ENCODE results near the gene TRIM27. TPM values are rescaled to one million over a fixed set of nuclear protein-coding genes. Genes with fewer than 3 reads are reported as not detected.
"Not testable (repeated sequence)": the region's sequence is repeated elsewhere in the genome, so short reads cannot be mapped to it uniquely, and the experiment has no call there.

TRIM27 gene
- total and polyA plus RNA-seq, 4 donors: 19.6 to 63.3 (median 32.5) TPM

- Histone ChIP-seq H3K4me1 (ENCODE audit: control insufficient read depth in 4 of 4, insufficient read depth in 4 of 4, low read length in 3 of 4) (peaks cover 3 to 13% (median 8%) of the 10 kb centered on the region in 4 donors), H3K27ac (ENCODE audit: low read depth in 1 of 2, low read length in 2 of 2) (no peak overlapping the region), H3K4me3 (ENCODE audit: low read depth in 1 of 3, low read length in 3 of 3) (no peak overlapping the region), H3K36me3 (ENCODE audit: control insufficient read depth in 4 of 4, insufficient read depth in 3 of 4, low read depth in 1 of 4, low read length in 3 of 4) (no peaks in the 10 kb centered on the region), H3K9ac (ENCODE audit: low read depth in 1 of 2, low read length in 2 of 2) (no peak overlapping the region), H3K27me3 (ENCODE audit: control insufficient read depth in 4 of 4, insufficient read depth in 4 of 4, low read length in 3 of 4) (no peaks in the 10 kb centered on the region), H3K9me3 (ENCODE audit: control insufficient read depth in 4 of 4, low read length in 3 of 4) (no peaks in the 10 kb centered on the region)
- WGBS: 75% methylated on average over 2 of the region's 2 CpGs
- no peak for DNase-seq (ENCODE audit: low spot score)
- no peak for TF ChIP-seq MAX (IDR thresholded peaks at IDR 0.05)
- no peak for TF ChIP-seq FOXA2 (IDR thresholded peaks at IDR 0.05)
- TF ChIP-seq HNF4A (conservative IDR thresholded peaks at IDR 0.05): no peak
- no peak for TF ChIP-seq GABPA (IDR thresholded peaks at IDR 0.05 in 1 of 2, conservative IDR thresholded peaks at IDR 0.05 in 1 of 2)
- no peak for TF ChIP-seq ZBTB33 (IDR thresholded peaks at IDR 0.05)
- TF ChIP-seq JUND (IDR thresholded peaks at IDR 0.05): no peak
- no peak for TF ChIP-seq CTCF (IDR thresholded peaks at IDR 0.05; ENCODE audit: low read depth, low read length, missing input control)
- TF ChIP-seq ATF3 (IDR thresholded peaks at IDR 0.05): no peak
- TF ChIP-seq SP1 (IDR thresholded peaks at IDR 0.05): no peak
- no peak for TF ChIP-seq HNF4G (IDR thresholded peaks at IDR 0.05)
- no peak for TF ChIP-seq EGR1 (IDR thresholded peaks at IDR 0.05; ENCODE audit: low read depth in 2 of 2)
Measured at GRCh38 chr6:28868873-28869272, 54.9 kb downstream of the TRIM27 start.

DNA sequence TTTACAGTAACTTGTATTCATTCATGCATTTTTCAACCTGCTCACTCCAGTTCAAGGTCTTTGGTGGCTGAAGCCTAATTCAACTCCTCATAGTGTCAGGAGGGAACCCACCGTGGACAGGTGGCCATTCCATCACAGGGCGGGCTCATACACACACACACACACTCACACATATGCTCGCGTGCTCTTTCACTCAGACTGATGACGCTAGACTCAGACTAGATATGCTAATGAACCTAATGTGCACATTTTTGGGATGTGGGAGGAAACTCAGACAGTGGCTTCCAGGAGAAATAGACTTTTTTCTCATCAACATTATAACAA lies 56.7 kb downstream of the TRIM27 start:
- no peak for TF ChIP-seq MAX (IDR thresholded peaks at IDR 0.05)
- no peak for TF ChIP-seq SP1 (IDR thresholded peaks at IDR 0.05)
- TF ChIP-seq FOXA2 (IDR thresholded peaks at IDR 0.05): no peak
- no peak for TF ChIP-seq ZBTB33 (IDR thresholded peaks at IDR 0.05)
- TF ChIP-seq REST (IDR thresholded peaks at IDR 0.05): no peak
- no peak for TF ChIP-seq GABPA (IDR thresholded peaks at IDR 0.05 in 1 of 2, conservative IDR thresholded peaks at IDR 0.05 in 1 of 2)
- TF ChIP-seq EGR1 (IDR thresholded peaks at IDR 0.05; ENCODE audit: low read depth in 2 of 2): no peak
- WGBS: 60% methylated on average over 5 of the region's 5 CpGs
- H3K9ac ChIP-seq (ENCODE audit: low read depth in 1 of 2, low read length in 2 of 2): no peak overlapping the region
- H3K9me3 ChIP-seq (ENCODE audit: control insufficient read depth in 4 of 4, low read length in 3 of 4): no peaks in the 10 kb centered on the region
- H3K36me3 ChIP-seq (ENCODE audit: control insufficient read depth in 4 of 4, insufficient read depth in 3 of 4, low read depth in 1 of 4, low read length in 3 of 4): no peaks in the 10 kb centered on the region
- H3K27ac ChIP-seq (ENCODE audit: low read depth in 1 of 2, low read length in 2 of 2): peak overlapping the region in 1 of 2 donors; percentile 63
- H3K4me1 ChIP-seq (ENCODE audit: control insufficient read depth in 4 of 4, insufficient read depth in 4 of 4, low read length in 3 of 4): peaks cover 3 to 20% (median 12%) of the 10 kb centered on the region in 4 donors
- no peaks in the 10 kb centered on the region for H3K27me3 ChIP-seq (ENCODE audit: control insufficient read depth in 4 of 4, insufficient read depth in 4 of 4, low read length in 3 of 4)
- peak overlapping the region in 2 of 3 donors; percentile 53 to 59 for H3K4me3 ChIP-seq (ENCODE audit: low read depth in 1 of 3, low read length in 3 of 3)
- DNase-seq (ENCODE audit: low spot score): no peak

DNA sequence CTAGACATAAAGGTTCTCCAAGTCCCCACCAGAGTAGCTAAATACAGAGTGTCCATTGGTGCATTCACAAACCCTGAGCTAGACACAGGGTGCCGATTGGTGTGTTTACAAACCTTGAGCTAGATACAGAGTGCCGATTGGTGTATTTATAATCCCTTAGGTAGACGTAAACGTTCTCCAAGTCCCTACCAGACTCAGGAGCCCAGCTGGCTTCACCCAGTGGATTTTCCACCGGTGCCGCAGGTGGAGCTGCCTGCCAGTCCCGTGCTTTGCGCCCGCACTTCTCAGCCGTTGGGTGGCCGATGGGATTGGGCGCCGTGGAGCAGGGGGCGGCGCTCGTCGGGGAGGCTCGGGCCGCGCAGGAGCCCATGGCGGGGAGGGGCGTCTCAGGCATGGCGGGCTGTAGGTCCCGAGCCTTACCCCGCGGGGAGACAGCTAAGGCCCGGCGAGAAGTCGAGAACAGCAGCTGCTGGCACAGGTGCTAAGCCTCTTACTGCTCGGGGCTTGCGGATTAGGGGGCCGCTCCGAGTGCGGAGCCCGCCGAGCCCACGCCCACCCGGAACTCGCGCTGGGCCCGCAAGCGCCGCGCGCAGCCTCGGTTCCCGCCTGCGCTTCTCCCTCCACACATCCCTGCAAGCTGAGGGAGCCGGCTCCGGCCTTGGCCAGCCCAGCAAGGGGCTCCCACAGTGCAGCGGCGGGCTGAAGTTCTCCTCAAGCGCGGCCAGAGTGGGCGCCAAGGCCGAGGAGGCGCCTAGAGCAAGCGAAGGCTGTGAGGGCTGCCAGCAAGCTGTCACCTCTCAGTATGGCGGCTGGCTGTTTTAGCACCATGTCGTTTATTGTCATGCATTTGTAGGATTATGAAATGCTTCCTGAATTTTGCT lies 57.3 kb downstream of the TRIM27 start:
- 3% methylated on average over 60 of the region's 60 CpGs for WGBS
- DNase-seq (ENCODE audit: low spot score): peak; percentile 74
- H3K27me3 ChIP-seq (ENCODE audit: control insufficient read depth in 4 of 4, insufficient read depth in 4 of 4, low read length in 3 of 4); H3K9me3 ChIP-seq (ENCODE audit: control insufficient read depth in 4 of 4, low read length in 3 of 4); H3K36me3 ChIP-seq (ENCODE audit: control insufficient read depth in 4 of 4, insufficient read depth in 3 of 4, low read depth in 1 of 4, low read length in 3 of 4); H3K9ac ChIP-seq (ENCODE audit: low read depth in 1 of 2, low read length in 2 of 2): not testable (repeated sequence)
- peak overlapping the region; percentile 34 to 63 for H3K27ac ChIP-seq (ENCODE audit: low read depth in 1 of 2, low read length in 2 of 2)
- H3K4me1 ChIP-seq (ENCODE audit: control insufficient read depth in 4 of 4, insufficient read depth in 4 of 4, low read length in 3 of 4): peaks cover 3 to 20% (median 12%) of the 10 kb centered on the region in 4 donors
- H3K4me3 ChIP-seq (ENCODE audit: low read depth in 1 of 3, low read length in 3 of 3): peak overlapping the region; percentile 29 to 59 (median 53)
